Measurements from ENCODE around the gene CHST6.

CHST6 gene

GRCh38 chr16:75479421-75479990 lies 15.7 kb downstream of the CHST6 start:
- Histone ChIP-seq H3K4me1 (ENCODE audit: control insufficient read depth, insufficient read depth, low read length) (no peaks in the 10 kb centered on the region), H3K4me3 (ENCODE audit: low read depth, low read length) (no peak overlapping the region), H3K9me3 (ENCODE audit: control insufficient read depth, insufficient read depth, low read depth, low read length) (no peaks in the 10 kb centered on the region), H3K27ac (ENCODE audit: extremely low read depth, low read depth, low read length) (no peak overlapping the region), H3K36me3 (ENCODE audit: control insufficient read depth in 2 of 2, insufficient read depth in 1 of 2, low read length in 2 of 2) (peaks cover 0 to 5% of the 10 kb centered on the region in 2 experiments; a peak in 1 of 3 replicates)
- ChIA-PET CTCF (no interaction called here), POLR2A (no interaction called here)
- TF ChIP-seq ATF2 (tag by site-specific recombination; IDR thresholded peaks at IDR 0.05; ENCODE audit: low read depth) (no peak), ZBTB49 (tag by site-specific recombination; IDR thresholded peaks at IDR 0.05; ENCODE audit: low read depth) (no peak), BCL6B (tag by site-specific recombination; IDR thresholded peaks at IDR 0.05) (no peak), ZNF398 (tag by site-specific recombination; IDR thresholded peaks at IDR 0.05) (no peak), ZNF394 (tag by site-specific recombination; IDR thresholded peaks at IDR 0.05; ENCODE audit: borderline replicate concordance) (no peak), ZNF423 (tag by site-specific recombination; IDR thresholded peaks at IDR 0.05) (no peak)

GRCh38 chr16:75478480-75479345 lies 16.5 kb downstream of the CHST6 start:
- ChIA-PET POLR2A (interaction anchor here (0.5 kb wide), 1 partner anchor 9 kb away, joined by 4 read pairs; no protein-coding TSS in a partner anchor), CTCF (no interaction called here)
- no peaks in the 10 kb centered on the region for H3K9me3 ChIP-seq (ENCODE audit: control insufficient read depth, insufficient read depth, low read depth, low read length)
- H3K4me3 ChIP-seq (ENCODE audit: low read depth, low read length): no peak overlapping the region
- no peaks in the 10 kb centered on the region for H3K4me1 ChIP-seq (ENCODE audit: control insufficient read depth, insufficient read depth, low read length)
- no peak for TF ChIP-seq ZNF184 (tag by site-specific recombination; IDR thresholded peaks at IDR 0.05)
- no peak for TF ChIP-seq ZXDB (tag by site-specific recombination; IDR thresholded peaks at IDR 0.05)
- TF ChIP-seq ZNF654 (tag by site-specific recombination; IDR thresholded peaks at IDR 0.05; ENCODE audit: low read depth): no peak
- TF ChIP-seq GFI1B (tag by site-specific recombination; IDR thresholded peaks at IDR 0.05): no peak
- no peak for TF ChIP-seq PRDM4 (tag by site-specific recombination; IDR thresholded peaks at IDR 0.05)
- no peak for TF ChIP-seq ZNF416 (tag by site-specific recombination; IDR thresholded peaks at IDR 0.05)
- TF ChIP-seq ZNF768 (tag by site-specific recombination; IDR thresholded peaks at IDR 0.05): no peak
- no peak for TF ChIP-seq ZFP41 (tag by site-specific recombination; IDR thresholded peaks at IDR 0.05; ENCODE audit: borderline replicate concordance)
- TF ChIP-seq ZNF148 (tag by site-specific recombination; IDR thresholded peaks at IDR 0.05; ENCODE audit: borderline replicate concordance): no peak
- no peak for TF ChIP-seq ZNF530 (tag by site-specific recombination; IDR thresholded peaks at IDR 0.05; ENCODE audit: low read depth)
- no peak overlapping the region for H3K27ac ChIP-seq (ENCODE audit: extremely low read depth, low read depth, low read length)
- H3K36me3 ChIP-seq (ENCODE audit: control insufficient read depth in 2 of 2, insufficient read depth in 1 of 2, low read length in 2 of 2): peaks cover 0 to 5% of the 10 kb centered on the region in 2 experiments; a peak in 1 of 3 replicates
